Inferior parietal cortex (tissue), 1 donor: ENCODE data around the gene LMNTD2.

Experiments
- DNase-seq: peaks from one replicate; pipeline ENCODE4 v3.0.0-alpha.2; 2016; ENCODE audit errors: extremely low spot score

Gene LMNTD2

DNA sequence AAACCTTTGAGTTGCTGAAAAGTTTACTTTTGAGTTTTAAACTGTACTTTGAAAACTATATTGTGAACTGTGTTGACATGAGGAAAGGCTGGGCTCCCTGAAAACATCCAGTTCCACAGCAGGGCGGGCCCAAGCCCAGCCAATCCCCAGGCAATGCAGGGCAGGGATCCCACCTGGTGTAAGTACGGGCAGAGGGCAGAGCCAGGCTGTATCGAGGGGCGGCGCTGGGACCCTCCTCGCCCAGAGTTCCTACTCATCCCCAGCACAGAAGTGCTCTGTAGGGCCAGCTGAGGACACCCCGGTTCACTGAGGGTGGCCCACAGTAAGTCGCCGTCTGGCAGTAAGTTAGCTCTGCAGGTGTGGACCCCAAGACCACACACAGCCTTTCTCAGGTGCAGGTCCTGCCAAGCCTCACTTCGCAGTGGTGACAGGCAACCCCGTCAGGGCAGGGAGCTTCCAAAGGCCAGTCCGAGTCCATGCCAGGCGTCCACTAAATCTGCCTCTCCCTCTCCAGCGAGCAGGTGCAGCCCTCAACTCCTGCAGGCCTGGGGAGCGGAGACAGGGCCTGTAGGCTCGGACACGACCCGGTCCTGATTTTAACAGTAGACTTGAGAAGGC lies 6.6 kb upstream of the LMNTD2 start:
- no peak for DNase-seq

DNA sequence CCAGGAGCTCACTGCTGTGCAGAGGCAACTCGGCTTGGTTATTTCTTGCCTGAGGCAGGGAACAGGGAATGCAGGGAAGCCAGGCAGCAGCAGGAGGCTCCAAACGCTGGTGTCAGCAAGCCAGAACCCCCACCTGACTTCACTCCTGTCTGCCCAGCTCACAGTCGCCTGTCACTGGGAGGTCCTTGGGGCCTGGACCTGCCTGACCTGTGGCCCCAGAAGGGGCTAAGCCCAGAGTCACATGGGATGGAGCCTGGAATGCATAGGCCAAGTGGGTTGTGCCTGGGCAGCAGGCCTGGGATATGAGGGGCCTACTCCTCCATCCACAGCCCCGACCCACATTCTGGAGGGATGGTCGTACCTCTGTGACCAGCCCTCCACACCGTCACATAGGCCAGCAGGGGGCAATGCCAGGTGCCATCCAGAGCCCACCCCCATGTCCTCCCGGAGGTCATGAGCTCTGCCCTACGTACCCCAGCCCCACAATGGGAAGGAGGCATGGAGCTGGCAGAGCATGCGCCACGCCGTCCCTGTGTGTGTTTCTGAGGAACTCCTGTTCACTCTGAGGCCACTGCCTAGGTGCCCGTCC lies 5.5 kb upstream of the LMNTD2 start:
- DNase-seq: no peak

- no peak for DNase-seq
Observed at GRCh38 chr11:563812-564578, 3.5 kb upstream of the LMNTD2 start.

GRCh38 chr11:563066-563811 lies 2.7 kb upstream of the LMNTD2 start:
- DNase-seq: no peak

GRCh38 chr11:562046-562645 lies 1.6 kb upstream of the LMNTD2 start:
- DNase-seq: no peak

- DNase-seq: no peak
Observed at GRCh38 chr11:561148-562003, 838 bp upstream of the LMNTD2 start.

DNA sequence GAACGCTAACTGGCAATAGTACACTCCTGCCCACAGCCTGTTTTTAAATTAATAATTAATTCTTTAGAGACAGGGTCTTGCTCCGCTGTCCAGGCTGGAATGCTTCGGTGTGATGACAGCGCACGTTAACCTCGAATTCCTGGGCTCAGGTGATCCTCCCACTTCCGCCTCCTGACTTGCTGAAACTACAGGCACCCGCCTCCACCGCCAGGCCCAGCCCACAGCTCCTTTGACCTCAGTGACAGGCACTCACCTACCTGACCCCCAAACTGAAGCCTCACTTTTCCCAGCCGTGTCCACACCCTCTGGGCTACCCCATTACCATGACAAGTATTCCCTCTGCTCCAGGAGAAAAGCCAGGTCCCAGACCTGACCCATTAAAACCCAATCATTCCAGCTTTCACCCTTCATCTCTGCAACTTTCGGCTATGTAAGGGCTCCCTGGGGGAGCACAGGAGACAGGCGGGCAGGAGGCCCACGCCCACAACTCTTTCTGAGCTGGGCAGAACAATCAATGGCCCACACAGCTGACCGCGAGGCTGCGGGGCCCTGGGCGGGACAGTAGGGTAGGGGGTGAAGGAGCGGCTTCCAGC lies 730 bp downstream of the LMNTD2 start:
- no peak for DNase-seq

- no peak for DNase-seq
Observed at GRCh38 chr11:559020-559620, 1.4 kb downstream of the LMNTD2 start.

- no peak for DNase-seq
Observed at GRCh38 chr11:558503-558902, 2.0 kb downstream of the LMNTD2 start.

GRCh38 chr11:557328-558132 lies 3.0 kb downstream of the LMNTD2 start:
- DNase-seq: no peak

DNA sequence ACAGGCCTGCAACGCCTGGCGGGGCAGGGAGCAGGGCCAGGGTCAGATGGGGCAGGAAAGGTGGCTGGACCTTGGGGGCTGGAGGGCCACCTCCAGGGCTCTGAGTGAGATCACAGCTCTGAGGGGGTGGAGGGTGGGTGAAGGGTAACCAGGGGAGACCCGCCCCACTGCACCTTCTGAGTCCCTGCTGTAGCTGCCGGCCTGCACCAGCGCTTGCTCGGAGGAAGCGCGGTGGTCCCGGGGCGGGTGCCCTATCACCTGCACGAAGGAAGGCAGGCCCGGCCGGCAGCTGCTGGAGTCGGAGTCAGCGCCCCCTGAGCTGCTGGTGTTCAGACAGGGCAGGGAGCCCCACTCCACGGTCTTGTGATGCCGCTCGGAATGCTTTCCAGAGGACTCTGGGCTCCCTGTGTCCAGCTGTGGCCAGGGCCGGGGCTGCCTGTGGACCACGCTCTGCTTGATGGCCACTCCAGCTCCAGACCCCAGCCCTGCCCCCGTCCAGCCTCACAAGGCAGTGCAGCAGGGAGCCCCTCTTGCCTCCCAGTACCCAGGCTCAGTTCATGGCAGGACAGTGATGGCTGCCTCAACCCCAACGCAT lies 3.8 kb downstream of the LMNTD2 start:
- DNase-seq: no peak

GRCh38 chr11:555780-556661 lies 4.5 kb downstream of the LMNTD2 start:
- no peak for DNase-seq

DNA sequence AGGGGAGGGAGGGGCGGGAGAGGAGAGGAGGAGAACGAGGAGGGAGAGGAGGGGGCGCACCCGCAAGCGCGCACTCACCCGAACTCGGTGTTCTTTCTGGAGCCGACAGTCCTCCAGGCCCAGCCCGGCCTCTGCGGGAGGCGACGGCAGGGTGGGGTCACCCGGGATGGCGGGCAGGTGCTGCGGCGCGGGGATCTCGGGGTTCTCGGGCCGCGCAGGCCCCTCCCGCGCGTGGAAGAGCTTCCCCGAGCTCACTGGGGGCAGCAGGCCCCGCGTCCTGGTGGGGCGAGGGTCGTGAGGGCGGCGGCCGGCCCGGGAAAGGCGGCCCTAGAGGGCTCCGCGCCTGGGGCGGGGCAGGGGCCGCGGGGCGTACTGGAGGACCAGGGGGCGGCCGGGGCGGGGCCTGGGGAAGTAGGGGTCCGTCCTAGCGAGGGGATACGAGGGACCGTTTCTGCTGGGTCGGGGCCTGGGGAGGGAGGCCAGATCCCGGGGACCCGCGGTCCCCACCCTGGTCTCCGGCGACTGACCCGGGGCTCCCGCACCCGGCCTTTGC lies 5.2 kb downstream of the LMNTD2 start:
- no peak for DNase-seq

DNA sequence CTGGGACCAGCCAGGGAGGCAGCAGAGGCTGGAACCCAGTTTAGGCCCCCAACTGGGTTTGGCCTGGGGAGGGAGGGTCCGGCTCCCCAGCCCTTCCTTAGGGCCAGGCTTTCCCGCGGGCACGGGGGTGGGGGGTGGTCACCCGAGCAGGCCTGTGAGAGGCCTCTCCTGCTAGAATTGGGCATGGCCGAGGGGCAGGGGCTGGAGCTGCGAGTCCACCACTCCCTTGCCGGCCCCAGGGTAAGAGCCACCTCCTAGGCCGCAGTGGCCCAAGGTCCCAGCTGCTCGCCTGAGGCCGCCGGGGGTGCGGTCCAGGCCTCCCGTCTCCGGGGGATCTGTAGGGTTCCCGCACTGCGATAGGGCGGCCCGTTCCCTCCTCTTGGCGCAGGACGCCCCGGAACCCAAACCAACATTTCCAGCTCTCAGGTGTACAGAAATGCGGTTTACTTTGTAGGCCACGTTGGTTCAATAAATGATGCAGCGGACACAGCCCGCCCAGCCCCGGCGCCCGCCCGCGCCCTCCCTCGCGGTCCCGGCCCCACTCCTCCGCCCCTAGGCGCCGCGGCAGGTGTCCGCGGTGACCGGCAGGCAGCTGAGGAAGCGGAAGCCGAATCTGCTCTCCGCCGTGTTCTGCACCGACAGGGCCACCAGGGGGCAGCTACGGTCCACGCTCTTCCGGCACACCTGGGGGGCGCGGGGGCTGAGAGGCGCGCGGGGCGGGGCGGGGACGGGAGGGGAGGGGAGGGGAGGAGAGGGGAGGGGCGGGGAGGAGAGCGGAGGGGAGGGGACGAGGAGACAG lies 5.9 kb downstream of the LMNTD2 start:
- DNase-seq: no peak

DNA sequence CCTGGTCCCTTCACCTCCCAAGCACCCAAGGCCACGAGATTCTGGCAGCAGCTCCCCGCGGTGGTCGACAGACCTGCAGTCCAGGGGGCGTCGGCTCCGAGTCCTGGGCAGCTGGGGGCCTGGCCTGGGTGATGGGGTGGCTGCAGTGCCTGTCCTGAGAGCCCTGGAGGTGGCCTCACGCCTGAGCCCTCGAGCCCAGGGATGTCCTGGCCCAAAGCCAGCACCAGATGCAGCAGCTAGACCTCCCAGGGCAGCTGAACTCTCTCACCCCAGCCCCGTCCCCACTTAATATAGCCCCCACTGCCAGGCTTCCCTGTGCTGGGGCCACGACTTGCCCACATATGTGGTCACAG lies 6.6 kb downstream of the LMNTD2 start:
- no peak for DNase-seq

DNA sequence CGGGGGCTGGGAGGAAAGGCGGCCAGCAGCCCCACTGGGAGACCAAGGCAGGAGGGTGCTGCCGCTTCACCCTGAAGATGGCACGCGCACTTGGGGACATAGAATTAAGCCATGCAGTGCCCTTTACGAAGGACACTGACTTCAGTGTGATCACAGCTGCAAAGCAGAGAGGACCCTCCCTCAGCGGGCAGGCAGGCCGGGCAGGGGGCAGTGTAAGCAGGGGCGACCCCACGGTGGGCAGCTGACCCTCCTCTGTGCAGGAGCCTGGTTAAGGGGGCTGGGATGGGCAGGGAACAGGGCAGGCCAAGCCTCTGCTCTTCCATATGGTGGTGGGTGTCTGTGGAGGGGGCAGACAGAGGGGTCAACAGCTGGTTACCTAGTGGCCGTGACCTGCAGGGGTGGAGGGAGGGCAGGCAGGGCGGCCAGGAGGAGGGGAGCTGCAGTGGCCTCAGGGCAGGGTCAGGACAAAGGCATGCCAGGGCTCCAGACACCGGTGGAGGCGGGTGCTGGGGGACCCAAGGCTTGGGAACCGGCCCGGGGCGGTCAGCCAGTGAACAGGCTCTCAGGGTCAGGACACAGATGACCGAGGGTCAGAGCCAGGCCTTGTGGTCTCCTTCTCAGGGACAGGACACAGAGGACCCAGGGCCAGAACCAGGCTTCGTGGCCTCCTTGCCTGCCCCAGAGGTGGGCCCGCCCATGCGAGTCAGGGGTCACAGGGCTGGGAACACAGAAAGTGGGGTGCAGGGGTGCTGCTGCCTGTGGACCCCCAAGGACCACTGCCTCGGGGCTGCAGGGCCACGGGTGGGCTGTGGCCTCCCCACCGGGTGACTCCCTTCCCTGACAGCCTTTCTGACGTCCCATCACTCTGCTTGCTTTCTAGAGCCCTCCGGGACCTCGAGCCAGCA lies 7.2 kb downstream of the LMNTD2 start:
- DNase-seq: no peak
